Measurements from ENCODE around the gene PABPN1. TPM values are rescaled to one million over a fixed set of nuclear protein-coding genes. Genes with fewer than 3 reads are reported as not detected.
"Not testable (repeated sequence)": the region's sequence is repeated elsewhere in the genome, so short reads cannot be mapped to it uniquely, and the experiment has no call there.

The PABPN1 gene
- polyA plus RNA-seq, 3 donors, result 54.4 to 356 (median 64.6) TPM

- no peak for TF ChIP-seq CTCF (IDR thresholded peaks at IDR 0.05)
- peaks cover 6 to 17% of the 10 kb centered on the region in 2 donors for H3K36me3 ChIP-seq (replicated peaks in 1 of 2; ENCODE audit: control insufficient read depth in 1 of 2, insufficient read depth in 2 of 2, low read length in 2 of 2)
- H3K4me2 ChIP-seq (replicated peaks; ENCODE audit: extremely low read depth, low read length, poor library complexity, severe bottlenecking), result no peak overlapping the region
- no peaks in the 10 kb centered on the region for H3K27me3 ChIP-seq (ENCODE audit: control insufficient read depth in 2 of 2, insufficient read depth in 2 of 2, low read length in 2 of 2)
- H4K20me1 ChIP-seq (ENCODE audit: insufficient read depth, low read length), result peaks cover 5% of the 10 kb centered on the region
- H3K9me3 ChIP-seq (replicated peaks in 1 of 2; ENCODE audit: control insufficient read depth in 1 of 2, insufficient read depth in 1 of 2, low read length in 2 of 2), result no peaks in the 10 kb centered on the region
- no peak overlapping the region for H3K4me3 Mint-ChIP-seq
- peaks cover under 1% of the 10 kb centered on the region for H3K79me2 ChIP-seq (ENCODE audit: insufficient read depth, low read length)
- H3K4me3 ChIP-seq (replicated peaks in 1 of 3; ENCODE audit: low read depth in 2 of 3, low read length in 3 of 3), result no peak overlapping the region
- peaks cover 0 to 3% (median 3%) of the 10 kb centered on the region in 3 donors for H3K27me3 Mint-ChIP-seq (ENCODE audit: low read depth in 3 of 3)
- H3K9me3 Mint-ChIP-seq, result peaks cover 0 to 2% (median 0%) of the 10 kb centered on the region in 7 donors
- H3K9ac ChIP-seq (ENCODE audit: insufficient read depth, low read length, poor library complexity, severe bottlenecking), result no peak overlapping the region
- no peak for DNase-seq
- H2AFZ ChIP-seq (ENCODE audit: insufficient read depth, low read depth, low read length, poor library complexity, severe bottlenecking), result no peak overlapping the region
- no peak overlapping the region for H3K27ac ChIP-seq (ENCODE audit: low read depth in 1 of 2, low read length in 2 of 2)
- WGBS (ENCODE audit: insufficient coverage), result 100% methylated on average over 2 of the region's 3 CpGs
- intact Hi-C loops (cut with micrococcal nuclease), result no loop called here
- peaks cover 12% of the 10 kb centered on the region for H3K4me1 Mint-ChIP-seq
- H3K4me1 ChIP-seq (ENCODE audit: control insufficient read depth in 1 of 2, insufficient read depth in 2 of 2, low read length in 2 of 2), result no peaks in the 10 kb centered on the region
- no peak overlapping the region for H3K27ac Mint-ChIP-seq
- H3K36me3 Mint-ChIP-seq, result peaks cover 18 to 21% of the 10 kb centered on the region in 2 donors
Observed at GRCh38 chr14:23277189-23277588, 44.1 kb upstream of the PABPN1 start.

DNA sequence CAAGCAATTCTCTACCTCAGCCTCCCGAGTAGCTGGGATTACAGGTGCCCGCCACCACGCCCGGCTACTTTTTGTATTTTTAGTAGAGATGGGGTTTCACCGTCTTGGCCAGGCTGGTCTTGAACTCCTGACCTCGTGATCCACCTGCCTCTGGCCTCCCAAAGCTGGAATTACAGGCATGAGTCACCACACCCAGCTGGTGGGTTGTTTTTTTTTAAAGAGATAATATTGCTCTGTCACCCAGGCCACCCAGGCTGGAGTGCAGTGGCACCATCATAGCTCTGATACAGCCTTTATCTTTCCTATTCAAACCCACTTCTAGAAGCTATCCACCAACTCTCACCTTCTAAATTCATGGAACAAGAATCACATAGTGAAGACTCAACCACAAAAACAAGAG lies 43.3 kb upstream of the PABPN1 start:
- H3K9me3 ChIP-seq (replicated peaks in 1 of 2; ENCODE audit: control insufficient read depth in 1 of 2, insufficient read depth in 1 of 2, low read length in 2 of 2); H3K9me3 Mint-ChIP-seq; H4K20me1 ChIP-seq (ENCODE audit: insufficient read depth, low read length); intact Hi-C loops (cut with micrococcal nuclease); H2AFZ ChIP-seq (ENCODE audit: insufficient read depth, low read depth, low read length, poor library complexity, severe bottlenecking); H3K4me3 Mint-ChIP-seq; H3K4me2 ChIP-seq (replicated peaks; ENCODE audit: extremely low read depth, low read length, poor library complexity, severe bottlenecking); H3K79me2 ChIP-seq (ENCODE audit: insufficient read depth, low read length); H3K4me3 ChIP-seq (replicated peaks in 1 of 3; ENCODE audit: low read depth in 2 of 3, low read length in 3 of 3); H3K27ac Mint-ChIP-seq; H3K4me1 ChIP-seq (ENCODE audit: control insufficient read depth in 1 of 2, insufficient read depth in 2 of 2, low read length in 2 of 2); H3K27me3 Mint-ChIP-seq (ENCODE audit: low read depth in 3 of 3); H3K27me3 ChIP-seq (ENCODE audit: control insufficient read depth in 2 of 2, insufficient read depth in 2 of 2, low read length in 2 of 2); H3K9ac ChIP-seq (ENCODE audit: insufficient read depth, low read length, poor library complexity, severe bottlenecking); H3K27ac ChIP-seq (ENCODE audit: low read depth in 1 of 2, low read length in 2 of 2); DNase-seq: not testable (repeated sequence)
- Mint-ChIP-seq H3K4me1 (peaks cover 12% of the 10 kb centered on the region), H3K36me3 (peaks cover 18 to 21% of the 10 kb centered on the region in 2 donors)
- H3K36me3 ChIP-seq (replicated peaks in 1 of 2; ENCODE audit: control insufficient read depth in 1 of 2, insufficient read depth in 2 of 2, low read length in 2 of 2), result peaks cover 6 to 22% of the 10 kb centered on the region in 2 donors
- no CpG with 5 or more reads among the region's 6 CpGs for WGBS (ENCODE audit: insufficient coverage)
